ENCODE measurements around the gene FOSL1. TPM values are rescaled to one million over a fixed set of nuclear protein-coding genes. Genes with fewer than 3 reads are reported as not detected.

Gene FOSL1
- total and polyA plus RNA-seq, 2 experiments from 2014 or later: 14.6 to 17.1 TPM

DNA sequence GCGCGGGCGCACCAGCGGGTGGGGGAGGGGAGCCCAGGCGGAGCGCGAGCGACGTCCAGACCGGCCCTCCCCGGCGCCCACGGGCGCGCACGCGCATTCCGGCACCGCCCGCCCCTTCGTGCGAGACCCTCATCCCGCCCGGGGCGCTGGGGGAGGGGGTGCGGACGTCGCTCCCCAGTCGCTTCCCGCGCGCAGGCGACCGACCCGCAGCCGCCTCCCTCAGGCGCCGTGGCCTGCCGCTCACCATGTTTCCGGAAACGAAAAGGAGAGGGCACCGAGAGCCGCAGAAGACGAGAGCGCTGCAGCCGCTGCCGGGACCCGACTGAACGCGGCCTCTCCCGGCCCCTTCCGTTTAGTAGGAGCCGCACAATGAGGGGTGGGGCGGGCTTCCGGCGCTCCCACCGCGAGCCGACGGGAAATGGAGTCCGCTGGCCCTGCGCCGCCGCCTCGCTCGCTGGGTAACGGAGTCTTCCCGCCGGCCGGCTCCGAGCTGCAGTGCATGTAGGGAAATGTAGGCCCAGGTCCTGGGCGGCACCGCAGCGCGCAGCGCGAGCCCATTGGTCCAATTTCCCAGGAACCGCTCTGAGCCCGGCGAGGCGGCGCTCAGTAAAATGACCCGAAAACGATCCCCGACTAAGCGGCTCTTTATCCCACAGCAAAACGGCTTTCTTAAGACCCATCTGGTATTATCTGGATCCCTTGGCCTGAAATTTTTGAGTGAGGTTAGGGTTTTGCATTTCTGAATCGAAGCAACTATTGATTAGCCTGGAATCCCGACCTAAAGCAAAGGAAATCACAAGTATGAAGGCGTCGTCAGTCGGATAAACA lies 42.1 kb downstream of the FOSL1 start, which contains the start of gene CFL1:
TSS of gene CFL1 (minus strand) at position 328 of the 828 bp plus-strand sequence. CDS start at position 247, 81 bp downstream.
- Mint-ChIP-seq H3K4me3 (peak within 1 kb of the TSS; percentile 91), H3K36me3 (ENCODE audit: low read depth) (peaks cover 56% of the 10 kb centered on the region), H3K9me3 (peaks cover 4% of the 10 kb centered on the region; the same call in 2 of the 3 replicates), H3K27me3 (ENCODE audit: insufficient read depth, low read depth, poor library complexity) (peaks cover 45% of the 10 kb centered on the region), H3K4me1 (peaks cover 33% of the 10 kb centered on the region), H3K27ac (peak within 1 kb of the TSS; percentile 96)
- Histone ChIP-seq H3K36me3 (ENCODE audit: insufficient read depth) (peaks cover 32% of the 10 kb centered on the region), H3K27ac (ENCODE audit: low read depth) (peak within 1 kb of the TSS; percentile 94), H3K79me2 (replicated peaks; ENCODE audit: insufficient read depth) (peaks cover 50% of the 10 kb centered on the region), H2AFZ (peak within 1 kb of the TSS; percentile 39; the same call in 1 of the 2 replicates), H3K4me1 (ENCODE audit: insufficient read depth) (peaks cover 11% of the 10 kb centered on the region), H4K20me1 (replicated peaks; ENCODE audit: insufficient read depth) (peaks cover 39% of the 10 kb centered on the region), H3K27me3 (ENCODE audit: insufficient read depth) (no peaks in the 10 kb centered on the region), H3F3A (replicated peaks; ENCODE audit: low read depth) (peaks cover 60% of the 10 kb centered on the region), H3K4me3 (peak within 1 kb of the TSS; percentile 93), H3K9me2 (ENCODE audit: insufficient read depth) (no peaks in the 10 kb centered on the region), H3K4me2 (peak within 1 kb of the TSS; percentile 95)
- TF ChIP-seq, protein P1, sequence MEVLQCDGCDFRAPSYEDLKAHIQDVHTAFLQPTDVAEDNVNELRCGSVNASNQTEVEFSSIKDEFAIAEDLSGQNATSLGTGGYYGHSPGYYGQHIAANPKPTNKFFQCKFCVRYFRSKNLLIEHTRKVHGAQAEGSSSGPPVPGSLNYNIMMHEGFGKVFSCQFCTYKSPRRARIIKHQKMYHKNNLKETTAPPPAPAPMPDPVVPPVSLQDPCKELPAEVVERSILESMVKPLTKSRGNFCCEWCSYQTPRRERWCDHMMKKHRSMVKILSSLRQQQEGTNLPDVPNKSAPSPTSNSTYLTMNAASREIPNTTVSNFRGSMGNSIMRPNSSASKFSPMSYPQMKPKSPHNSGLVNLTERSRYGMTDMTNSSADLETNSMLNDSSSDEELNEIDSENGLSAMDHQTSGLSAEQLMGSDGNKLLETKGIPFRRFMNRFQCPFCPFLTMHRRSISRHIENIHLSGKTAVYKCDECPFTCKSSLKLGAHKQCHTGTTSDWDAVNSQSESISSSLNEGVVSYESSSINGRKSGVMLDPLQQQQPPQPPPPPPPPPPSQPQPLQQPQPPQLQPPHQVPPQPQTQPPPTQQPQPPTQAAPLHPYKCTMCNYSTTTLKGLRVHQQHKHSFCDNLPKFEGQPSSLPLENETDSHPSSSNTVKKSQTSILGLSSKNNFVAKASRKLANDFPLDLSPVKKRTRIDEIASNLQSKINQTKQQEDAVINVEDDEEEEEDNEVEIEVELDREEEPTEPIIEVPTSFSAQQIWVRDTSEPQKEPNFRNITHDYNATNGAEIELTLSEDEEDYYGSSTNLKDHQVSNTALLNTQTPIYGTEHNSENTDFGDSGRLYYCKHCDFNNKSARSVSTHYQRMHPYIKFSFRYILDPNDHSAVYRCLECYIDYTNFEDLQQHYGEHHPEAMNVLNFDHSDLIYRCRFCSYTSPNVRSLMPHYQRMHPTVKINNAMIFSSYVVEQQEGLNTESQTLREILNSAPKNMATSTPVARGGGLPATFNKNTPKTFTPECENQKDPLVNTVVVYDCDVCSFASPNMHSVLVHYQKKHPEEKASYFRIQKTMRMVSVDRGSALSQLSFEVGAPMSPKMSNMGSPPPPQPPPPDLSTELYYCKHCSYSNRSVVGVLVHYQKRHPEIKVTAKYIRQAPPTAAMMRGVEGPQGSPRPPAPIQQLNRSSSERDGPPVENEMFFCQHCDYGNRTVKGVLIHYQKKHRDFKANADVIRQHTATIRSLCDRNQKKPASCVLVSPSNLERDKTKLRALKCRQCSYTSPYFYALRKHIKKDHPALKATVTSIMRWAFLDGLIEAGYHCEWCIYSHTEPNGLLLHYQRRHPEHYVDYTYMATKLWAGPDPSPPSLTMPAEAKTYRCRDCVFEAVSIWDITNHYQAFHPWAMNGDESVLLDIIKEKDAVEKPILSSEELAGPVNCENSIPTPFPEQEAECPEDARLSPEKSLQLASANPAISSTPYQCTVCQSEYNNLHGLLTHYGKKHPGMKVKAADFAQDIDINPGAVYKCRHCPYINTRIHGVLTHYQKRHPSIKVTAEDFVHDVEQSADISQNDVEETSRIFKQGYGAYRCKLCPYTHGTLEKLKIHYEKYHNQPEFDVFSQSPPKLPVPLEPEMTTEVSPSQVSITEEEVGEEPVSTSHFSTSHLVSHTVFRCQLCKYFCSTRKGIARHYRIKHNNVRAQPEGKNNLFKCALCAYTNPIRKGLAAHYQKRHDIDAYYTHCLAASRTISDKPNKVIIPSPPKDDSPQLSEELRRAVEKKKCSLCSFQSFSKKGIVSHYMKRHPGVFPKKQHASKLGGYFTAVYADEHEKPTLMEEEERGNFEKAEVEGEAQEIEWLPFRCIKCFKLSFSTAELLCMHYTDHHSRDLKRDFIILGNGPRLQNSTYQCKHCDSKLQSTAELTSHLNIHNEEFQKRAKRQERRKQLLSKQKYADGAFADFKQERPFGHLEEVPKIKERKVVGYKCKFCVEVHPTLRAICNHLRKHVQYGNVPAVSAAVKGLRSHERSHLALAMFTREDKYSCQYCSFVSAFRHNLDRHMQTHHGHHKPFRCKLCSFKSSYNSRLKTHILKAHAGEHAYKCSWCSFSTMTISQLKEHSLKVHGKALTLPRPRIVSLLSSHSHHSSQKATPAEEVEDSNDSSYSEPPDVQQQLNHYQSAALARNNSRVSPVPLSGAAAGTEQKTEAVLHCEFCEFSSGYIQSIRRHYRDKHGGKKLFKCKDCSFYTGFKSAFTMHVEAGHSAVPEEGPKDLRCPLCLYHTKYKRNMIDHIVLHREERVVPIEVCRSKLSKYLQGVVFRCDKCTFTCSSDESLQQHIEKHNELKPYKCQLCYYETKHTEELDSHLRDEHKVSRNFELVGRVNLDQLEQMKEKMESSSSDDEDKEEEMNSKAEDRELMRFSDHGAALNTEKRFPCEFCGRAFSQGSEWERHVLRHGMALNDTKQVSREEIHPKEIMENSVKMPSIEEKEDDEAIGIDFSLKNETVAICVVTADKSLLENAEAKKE (CRISPR knock-in tag; IDR thresholded peaks at IDR 0.05): no peak
- peak; percentile 99 for TF ChIP-seq POLR2AphosphoS5 (IDR thresholded peaks at IDR 0.05; ENCODE audit: low read depth)
- TF ChIP-seq, protein P2, sequence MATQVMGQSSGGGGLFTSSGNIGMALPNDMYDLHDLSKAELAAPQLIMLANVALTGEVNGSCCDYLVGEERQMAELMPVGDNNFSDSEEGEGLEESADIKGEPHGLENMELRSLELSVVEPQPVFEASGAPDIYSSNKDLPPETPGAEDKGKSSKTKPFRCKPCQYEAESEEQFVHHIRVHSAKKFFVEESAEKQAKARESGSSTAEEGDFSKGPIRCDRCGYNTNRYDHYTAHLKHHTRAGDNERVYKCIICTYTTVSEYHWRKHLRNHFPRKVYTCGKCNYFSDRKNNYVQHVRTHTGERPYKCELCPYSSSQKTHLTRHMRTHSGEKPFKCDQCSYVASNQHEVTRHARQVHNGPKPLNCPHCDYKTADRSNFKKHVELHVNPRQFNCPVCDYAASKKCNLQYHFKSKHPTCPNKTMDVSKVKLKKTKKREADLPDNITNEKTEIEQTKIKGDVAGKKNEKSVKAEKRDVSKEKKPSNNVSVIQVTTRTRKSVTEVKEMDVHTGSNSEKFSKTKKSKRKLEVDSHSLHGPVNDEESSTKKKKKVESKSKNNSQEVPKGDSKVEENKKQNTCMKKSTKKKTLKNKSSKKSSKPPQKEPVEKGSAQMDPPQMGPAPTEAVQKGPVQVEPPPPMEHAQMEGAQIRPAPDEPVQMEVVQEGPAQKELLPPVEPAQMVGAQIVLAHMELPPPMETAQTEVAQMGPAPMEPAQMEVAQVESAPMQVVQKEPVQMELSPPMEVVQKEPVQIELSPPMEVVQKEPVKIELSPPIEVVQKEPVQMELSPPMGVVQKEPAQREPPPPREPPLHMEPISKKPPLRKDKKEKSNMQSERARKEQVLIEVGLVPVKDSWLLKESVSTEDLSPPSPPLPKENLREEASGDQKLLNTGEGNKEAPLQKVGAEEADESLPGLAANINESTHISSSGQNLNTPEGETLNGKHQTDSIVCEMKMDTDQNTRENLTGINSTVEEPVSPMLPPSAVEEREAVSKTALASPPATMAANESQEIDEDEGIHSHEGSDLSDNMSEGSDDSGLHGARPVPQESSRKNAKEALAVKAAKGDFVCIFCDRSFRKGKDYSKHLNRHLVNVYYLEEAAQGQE (IDR thresholded peaks at IDR 0.05; ENCODE audit: unreplicated experiment): peak; percentile 30
- TF ChIP-seq, protein P3, sequence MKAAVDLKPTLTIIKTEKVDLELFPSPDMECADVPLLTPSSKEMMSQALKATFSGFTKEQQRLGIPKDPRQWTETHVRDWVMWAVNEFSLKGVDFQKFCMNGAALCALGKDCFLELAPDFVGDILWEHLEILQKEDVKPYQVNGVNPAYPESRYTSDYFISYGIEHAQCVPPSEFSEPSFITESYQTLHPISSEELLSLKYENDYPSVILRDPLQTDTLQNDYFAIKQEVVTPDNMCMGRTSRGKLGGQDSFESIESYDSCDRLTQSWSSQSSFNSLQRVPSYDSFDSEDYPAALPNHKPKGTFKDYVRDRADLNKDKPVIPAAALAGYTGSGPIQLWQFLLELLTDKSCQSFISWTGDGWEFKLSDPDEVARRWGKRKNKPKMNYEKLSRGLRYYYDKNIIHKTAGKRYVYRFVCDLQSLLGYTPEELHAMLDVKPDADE (IDR thresholded peaks at IDR 0.05): peak; percentile 99
- peak; percentile 53 for ATAC-seq
- peak; percentile 98 for DNase-seq (ENCODE audit: low spot score)

Measured in GM23338 (cell line).